Lower leg skin (tissue), 4 donors: Measurements from ENCODE around the gene ID2. TPM values are rescaled to one million over a fixed set of nuclear protein-coding genes. Genes with fewer than 3 reads are reported as not detected.

Experiments used
- DNase-seq, 2 donors: peaks; one replicate each; pipeline ENCODE4 v3.0.0-alpha.2; 2019; ENCODE audit warnings: low spot score in 2 of 2
- H3K4me3 ChIP-seq: fragments of 200-600 bp; sonication (generic); 2 replicates; pipeline ENCODE4 v1.5.1; 2017; ENCODE audit warnings: mild to moderate bottlenecking, low read depth; ENCODE audit not compliant: poor library complexity, severe bottlenecking
- POLR2A ChIP-seq, 2 donors: fragments of 450-650 bp; IDR thresholded peaks; one replicate each; pipeline ENCODE4 v1.6.1; 2016 to 2017; ENCODE audit warnings: antibody characterized with exemption in 2 of 2, mild to moderate bottlenecking in 1 of 2, moderate library complexity in 1 of 2
- WGBS, 2 donors: methylation state at CpG; one replicate each; pipeline ENCODE4 v1.1.5; 2018; 5-methylcytosine and 5-hydroxymethylcytosine counted together
- intact Hi-C: fragments of 100-400 bp; cut with DNase I; formaldehyde crosslinking; loops from one replicate; pipeline ENCODE4 v1.15.0; 2023; ENCODE audit warnings: low total_unique reads
- total RNA-seq, 4 donors: library from RNA; depleted of rRNA; stranded (reverse); fragments of >200 nt; gene quantifications; one replicate each; pipeline ENCODE4 v1.1.0, GENCODE V29; 2016
- TF ChIP-seq, protein P1 (sequence below), 3 donors: fragments of 450-650 bp; IDR thresholded peaks; one replicate each; pipeline ENCODE4 v1.5.1; 2016; ENCODE audit warnings: antibody characterized with exemption in 3 of 3, mild to moderate bottlenecking in 3 of 3, moderate library complexity in 2 of 3

Gene ID2
- total RNA-seq, 4 donors from 2014 or later: 120 to 271 (median 209) TPM

DNA sequence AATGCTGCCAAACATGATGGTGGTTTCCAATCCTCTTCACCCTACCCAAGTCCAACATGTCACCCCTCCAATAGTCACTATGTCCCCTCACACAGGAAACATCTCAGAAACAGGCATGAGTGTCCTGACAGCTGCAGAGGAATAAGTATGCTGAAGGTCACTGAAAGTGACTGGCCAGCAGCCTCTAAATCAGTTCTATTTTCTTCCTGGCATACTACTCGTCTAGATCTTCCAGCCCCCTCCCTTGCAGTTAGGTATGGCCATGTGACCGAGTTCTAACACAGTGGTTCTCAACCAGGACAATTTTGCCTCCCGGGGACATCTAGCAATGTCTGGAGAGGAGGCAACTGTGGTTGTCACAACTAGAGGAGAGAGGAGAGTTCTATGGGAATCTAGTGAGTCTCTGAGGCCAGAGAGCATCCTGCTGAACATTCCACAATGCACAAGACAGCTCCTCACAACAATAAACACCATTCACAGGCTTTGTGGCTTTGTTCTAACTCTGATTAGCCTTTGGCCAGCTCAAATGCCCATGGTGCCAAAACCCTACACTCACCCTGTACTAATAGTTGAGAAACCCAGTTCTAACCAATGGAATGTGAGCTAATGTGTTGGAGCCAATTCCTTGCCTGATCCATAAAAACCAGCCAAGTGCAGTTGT, 12.6 kb upstream of the ID2 start:
- H3K4me3 ChIP-seq: no peak overlapping the region
- WGBS, 2 donors: 47 to 56% methylated on average over 3 of the region's 3 CpGs
- TF ChIP-seq, protein P1, sequence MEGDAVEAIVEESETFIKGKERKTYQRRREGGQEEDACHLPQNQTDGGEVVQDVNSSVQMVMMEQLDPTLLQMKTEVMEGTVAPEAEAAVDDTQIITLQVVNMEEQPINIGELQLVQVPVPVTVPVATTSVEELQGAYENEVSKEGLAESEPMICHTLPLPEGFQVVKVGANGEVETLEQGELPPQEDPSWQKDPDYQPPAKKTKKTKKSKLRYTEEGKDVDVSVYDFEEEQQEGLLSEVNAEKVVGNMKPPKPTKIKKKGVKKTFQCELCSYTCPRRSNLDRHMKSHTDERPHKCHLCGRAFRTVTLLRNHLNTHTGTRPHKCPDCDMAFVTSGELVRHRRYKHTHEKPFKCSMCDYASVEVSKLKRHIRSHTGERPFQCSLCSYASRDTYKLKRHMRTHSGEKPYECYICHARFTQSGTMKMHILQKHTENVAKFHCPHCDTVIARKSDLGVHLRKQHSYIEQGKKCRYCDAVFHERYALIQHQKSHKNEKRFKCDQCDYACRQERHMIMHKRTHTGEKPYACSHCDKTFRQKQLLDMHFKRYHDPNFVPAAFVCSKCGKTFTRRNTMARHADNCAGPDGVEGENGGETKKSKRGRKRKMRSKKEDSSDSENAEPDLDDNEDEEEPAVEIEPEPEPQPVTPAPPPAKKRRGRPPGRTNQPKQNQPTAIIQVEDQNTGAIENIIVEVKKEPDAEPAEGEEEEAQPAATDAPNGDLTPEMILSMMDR (IDR thresholded peaks at IDR 0.05): no peak
- TF ChIP-seq POLR2A (IDR thresholded peaks at IDR 0.05): no peak
- intact Hi-C loops: no loop called here
- peak; percentile 73 to 93 for DNase-seq

DNA sequence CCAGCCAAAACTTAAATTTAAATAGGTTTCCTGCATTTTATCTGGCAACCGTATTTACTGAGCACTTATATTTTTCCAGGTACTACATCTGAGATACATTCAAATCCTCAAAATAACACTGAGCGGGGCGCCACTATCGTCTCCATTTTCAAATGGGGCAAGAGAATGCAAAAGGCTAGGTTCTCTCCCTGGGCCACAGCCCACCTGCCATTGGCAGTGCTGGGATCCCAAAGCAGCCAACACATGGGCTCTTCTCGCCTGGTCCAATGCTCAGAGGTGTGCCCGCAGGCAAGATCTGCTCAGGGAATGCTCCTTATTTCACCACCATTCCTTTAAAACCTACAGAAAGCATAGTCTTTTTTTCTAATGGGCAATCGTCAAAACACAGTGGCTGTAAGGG, 11.3 kb upstream of the ID2 start:
- peak in 1 of 2 donors; percentile 77 for DNase-seq
- TF ChIP-seq POLR2A (IDR thresholded peaks at IDR 0.05): no peak
- TF ChIP-seq, protein P1 (IDR thresholded peaks at IDR 0.05): no peak
- no peak overlapping the region for H3K4me3 ChIP-seq
- intact Hi-C loops: no loop called here
- 95% methylated on average over 7 of the region's 7 CpGs for WGBS, 2 donors

DNA sequence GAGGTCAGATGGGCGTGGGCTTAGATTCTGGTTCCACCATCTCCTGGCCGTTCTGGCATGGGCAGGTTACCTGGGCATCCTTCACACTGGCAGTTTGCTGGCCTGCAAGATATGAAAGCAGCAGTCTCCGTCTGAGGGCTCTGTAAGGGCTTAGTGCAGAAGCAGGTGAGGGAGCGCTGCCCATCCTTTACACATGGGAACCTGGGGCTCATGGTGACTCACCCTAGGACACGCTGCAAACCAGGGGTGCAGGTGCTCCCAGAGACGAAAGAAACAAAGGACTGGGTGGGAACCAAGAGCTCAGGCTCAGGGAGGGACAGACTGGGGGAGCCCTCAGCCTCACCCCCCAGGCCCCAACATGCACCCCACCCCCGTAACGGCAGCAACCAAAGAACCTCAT, 10.7 kb upstream of the ID2 start:
- no peak for TF ChIP-seq POLR2A (IDR thresholded peaks at IDR 0.05)
- TF ChIP-seq, protein P1 (IDR thresholded peaks at IDR 0.05): no peak
- intact Hi-C loops: no loop called here
- 85 to 89% methylated on average over 8 of the region's 8 CpGs for WGBS, 2 donors
- DNase-seq: peak in 1 of 2 donors; percentile 77
- H3K4me3 ChIP-seq: no peak overlapping the region

DNA sequence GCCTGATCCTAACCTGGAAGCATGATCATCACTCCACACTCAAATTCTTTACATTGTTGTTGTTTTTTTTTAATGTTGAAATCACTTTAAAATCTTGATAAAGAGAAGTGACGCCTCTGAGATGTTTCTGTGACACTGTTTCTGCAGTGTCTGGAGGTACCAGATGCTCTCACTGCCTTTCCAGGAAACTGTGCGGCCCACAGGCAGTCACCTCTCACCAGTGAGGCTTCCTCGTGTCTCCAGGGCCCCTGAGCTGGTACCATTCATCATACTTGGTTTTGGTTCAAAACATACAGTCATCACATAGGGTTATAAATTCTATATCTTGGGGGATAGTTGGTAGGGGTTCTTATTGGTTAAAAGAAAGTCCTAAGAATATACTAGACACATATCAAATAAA, 10.1 kb upstream of the ID2 start:
- 91 to 92% methylated on average over 3 of the region's 3 CpGs for WGBS, 2 donors
- TF ChIP-seq, protein P1 (IDR thresholded peaks at IDR 0.05): no peak
- no peak for TF ChIP-seq POLR2A (IDR thresholded peaks at IDR 0.05)
- intact Hi-C loops: no loop called here
- no peak overlapping the region for H3K4me3 ChIP-seq
- DNase-seq: peak in 1 of 2 donors; percentile 26

DNA sequence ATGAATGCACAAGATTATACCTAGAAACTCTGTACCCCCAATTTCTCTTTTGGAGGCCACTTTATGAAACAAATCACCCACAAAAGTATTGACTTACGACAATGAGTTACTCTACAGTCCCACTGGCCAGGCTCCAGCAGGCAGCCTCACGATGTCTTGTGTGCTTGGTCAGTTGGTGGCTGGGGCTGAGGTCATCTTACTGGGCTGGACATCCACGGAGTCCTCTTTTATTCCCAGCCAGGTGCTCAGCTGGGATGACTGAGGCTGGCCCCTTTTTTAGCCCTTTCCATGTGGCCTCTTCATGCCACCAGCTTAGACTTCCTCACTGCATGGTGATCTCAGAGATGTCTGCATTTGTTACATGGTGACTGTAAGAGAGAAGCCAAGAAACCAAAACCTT, 8.9 kb upstream of the ID2 start:
- WGBS, 2 donors: 87 to 90% methylated on average over 3 of the region's 3 CpGs
- TF ChIP-seq, protein P1 (IDR thresholded peaks at IDR 0.05): no peak
- TF ChIP-seq POLR2A (IDR thresholded peaks at IDR 0.05): no peak
- no peak overlapping the region for H3K4me3 ChIP-seq
- intact Hi-C loops: no loop called here
- DNase-seq: peak in 1 of 2 donors; percentile 72

DNA sequence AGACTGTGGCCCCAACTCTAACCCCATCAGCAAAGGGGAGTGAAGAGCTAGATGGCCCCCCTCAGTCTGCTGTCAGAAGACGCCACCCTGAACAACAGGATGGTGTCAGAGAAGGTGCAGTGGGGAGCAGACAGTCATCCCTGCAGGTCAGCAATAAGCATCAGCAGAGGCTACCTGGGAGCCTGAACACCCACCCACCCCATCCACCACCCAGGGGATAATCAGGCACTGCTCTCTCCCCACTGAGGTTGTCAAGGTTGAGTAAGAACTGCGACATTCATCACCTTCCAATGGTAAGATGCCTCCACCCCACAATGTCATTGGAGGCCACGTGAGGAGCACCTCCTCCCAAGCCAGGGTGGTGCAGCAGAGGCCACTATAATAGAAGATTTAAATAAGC, 8.5 kb upstream of the ID2 start:
- TF ChIP-seq POLR2A (IDR thresholded peaks at IDR 0.05): no peak
- TF ChIP-seq, protein P1 (IDR thresholded peaks at IDR 0.05): no peak
- intact Hi-C loops: no loop called here
- peak in 1 of 2 donors; percentile 56 for DNase-seq
- WGBS, 2 donors: 95 to 98% methylated on average over 3 of the region's 3 CpGs
- H3K4me3 ChIP-seq: no peak overlapping the region
